ENCODE data around the gene CNIH1. TPM values are rescaled to one million over a fixed set of nuclear protein-coding genes. Genes with fewer than 3 reads are reported as not detected.

The CNIH1 gene
- total RNA-seq, 2 donors from 2014 or later, result 128 to 142 TPM

DNA sequence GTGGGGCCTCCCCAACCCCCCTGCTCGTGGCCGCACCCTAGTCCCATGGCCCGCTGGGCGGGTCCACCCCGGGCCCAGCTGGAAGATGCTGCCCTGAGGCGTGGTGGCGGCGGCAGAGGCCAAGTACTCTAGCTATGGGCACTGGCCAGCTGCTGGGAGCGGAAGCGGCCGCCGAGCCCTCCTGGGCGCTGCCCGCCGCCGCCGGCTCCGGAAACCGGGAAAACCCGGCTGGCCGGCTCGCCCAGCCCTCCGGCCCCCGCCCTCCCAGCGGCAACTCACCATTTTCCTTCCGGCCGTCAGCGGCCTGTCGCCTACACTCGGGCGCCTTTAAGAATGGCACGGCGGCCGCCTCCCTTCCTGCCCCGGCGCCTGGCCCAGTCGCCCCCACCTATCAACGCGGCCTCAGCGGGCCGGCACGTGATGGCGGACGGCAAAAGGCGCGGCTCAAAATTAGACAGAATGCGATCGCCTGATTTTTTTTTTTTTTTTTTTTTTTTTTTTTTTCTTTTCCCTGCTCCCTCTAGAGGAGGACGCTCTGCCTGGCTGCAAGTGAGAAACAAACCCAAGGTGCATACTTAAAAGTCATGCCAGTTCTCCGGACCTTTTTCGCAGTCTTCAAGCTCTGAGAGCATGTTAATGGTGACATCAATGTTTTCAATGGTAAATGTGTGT, 47.6 kb upstream of the CNIH1 start, which contains the start of gene GMFB:
Gene GMFB (minus strand): TSS at position 335 of the 672 bp plus-strand sequence. CDS start 53 bp downstream, at position 282.
- peak; percentile 21 for TF ChIP-seq CTCF (IDR thresholded peaks at IDR 0.05)
- Histone ChIP-seq H3K27ac (peak within 1 kb of the TSS; percentile 88 to 97), H3K4me3 (peak within 1 kb of the TSS; percentile 98)

DNA sequence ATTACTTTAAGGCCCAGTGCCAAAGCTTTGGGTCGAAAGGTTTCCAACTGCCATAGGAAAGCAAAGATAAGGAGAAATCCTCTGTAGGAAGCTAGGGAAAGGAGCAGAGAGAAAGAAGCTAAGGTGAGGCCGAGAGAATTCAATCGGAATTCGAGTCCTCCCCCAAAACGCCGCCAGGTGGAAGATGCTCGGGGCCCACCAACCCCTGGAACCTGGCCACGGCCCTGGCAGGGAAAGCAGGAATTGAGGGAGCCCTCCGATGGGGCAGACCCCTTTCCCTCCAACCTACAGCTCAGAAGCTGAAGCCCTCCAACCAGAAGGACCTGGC, 47.1 kb upstream of the CNIH1 start:
- DNase-seq (ENCODE audit: low spot score) (no peak), ATAC-seq (ENCODE audit: insufficient number of reproducible peaks, low FRiP score, low read depth) (no peak)
- Histone ChIP-seq H3K4me3 (peak overlapping the region; percentile 98), H3K4me1 (ENCODE audit: control insufficient read depth in 1 of 2, low read depth in 2 of 2) (peaks cover 15 to 31% of the 10 kb centered on the region in 2 donors), H3K27ac (peak overlapping the region; percentile 88 to 97), H3K27me3 (replicated peaks; ENCODE audit: insufficient read depth) (no peaks in the 10 kb centered on the region), H3K36me3 (peaks cover under 1% of the 10 kb centered on the region), H3K9me3 (no peaks in the 10 kb centered on the region)
- no peak for TF ChIP-seq CTCF (IDR thresholded peaks at IDR 0.05)

More for the DNA sequence above, 47.6 kb upstream of the CNIH1 start, which contains the start of gene GMFB:
- no peaks in the 10 kb centered on the region for H3K9me3 ChIP-seq
- DNase-seq (ENCODE audit: low spot score) (peak; percentile 74), ATAC-seq (ENCODE audit: insufficient number of reproducible peaks, low FRiP score, low read depth) (peak; percentile 99)
- H3K4me1 ChIP-seq (ENCODE audit: control insufficient read depth in 1 of 2, low read depth in 2 of 2), result peaks cover 15 to 31% of the 10 kb centered on the region in 2 donors
- no peaks in the 10 kb centered on the region for H3K27me3 ChIP-seq (replicated peaks; ENCODE audit: insufficient read depth)
- H3K36me3 ChIP-seq, result no peaks in the 10 kb centered on the region

GRCh38 chr14:54487771-54488170, 46.6 kb upstream of the CNIH1 start:
- ATAC-seq (ENCODE audit: insufficient number of reproducible peaks, low FRiP score, low read depth), result no peak

DNA sequence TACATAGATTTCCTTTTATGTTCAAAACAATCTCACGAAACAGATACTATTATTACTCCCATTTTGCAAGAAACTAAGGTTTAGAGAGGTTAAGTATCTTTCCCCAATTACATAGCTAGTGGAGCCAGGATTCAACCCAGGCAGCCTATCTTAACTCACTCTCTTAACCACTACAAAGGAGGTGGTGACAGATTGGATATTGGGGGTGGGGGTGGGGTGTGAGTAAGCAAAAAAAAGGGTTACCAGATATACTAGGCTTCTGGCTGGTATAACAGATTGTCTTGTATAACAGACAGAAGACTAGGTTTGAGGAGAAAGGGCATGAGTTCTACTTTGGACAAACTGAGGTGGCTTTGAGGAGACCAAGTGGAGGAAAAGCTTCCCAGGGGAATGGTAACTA, 45.5 kb upstream of the CNIH1 start:
- ATAC-seq (ENCODE audit: insufficient number of reproducible peaks, low FRiP score, low read depth) (no peak), DNase-seq (ENCODE audit: low spot score) (no peak)
- H3K36me3 ChIP-seq, result peaks cover 5% of the 10 kb centered on the region
- H3K27ac ChIP-seq, result no peak overlapping the region
- no peaks in the 10 kb centered on the region for H3K27me3 ChIP-seq (replicated peaks; ENCODE audit: insufficient read depth)
- H3K9me3 ChIP-seq, result no peaks in the 10 kb centered on the region
- no peak overlapping the region for H3K4me3 ChIP-seq
- H3K4me1 ChIP-seq (ENCODE audit: control insufficient read depth in 1 of 2, low read depth in 2 of 2), result peaks cover 15 to 31% of the 10 kb centered on the region in 2 donors
- no peak for TF ChIP-seq CTCF (IDR thresholded peaks at IDR 0.05)

More at GRCh38 chr14:54487771-54488170, 46.6 kb upstream of the CNIH1 start:
- Histone ChIP-seq H3K9me3 (no peaks in the 10 kb centered on the region), H3K27me3 (replicated peaks; ENCODE audit: insufficient read depth) (no peaks in the 10 kb centered on the region), H3K36me3 (peaks cover 5% of the 10 kb centered on the region), H3K4me1 (ENCODE audit: control insufficient read depth in 1 of 2, low read depth in 2 of 2) (peaks cover 15 to 31% of the 10 kb centered on the region in 2 donors), H3K4me3 (peak overlapping the region; percentile 98), H3K27ac (peak overlapping the region; percentile 88 to 97)
- TF ChIP-seq CTCF (IDR thresholded peaks at IDR 0.05), result no peak
- DNase-seq (ENCODE audit: low spot score), result no peak

- no peak for TF ChIP-seq CTCF (IDR thresholded peaks at IDR 0.05)
Measured at GRCh38 chr14:54483846-54484245, 42.7 kb upstream of the CNIH1 start.

More at GRCh38 chr14:54483846-54484245, 42.7 kb upstream of the CNIH1 start:
- no peak overlapping the region for H3K27ac ChIP-seq
- DNase-seq (ENCODE audit: low spot score) (no peak), ATAC-seq (ENCODE audit: insufficient number of reproducible peaks, low FRiP score, low read depth) (no peak)
- H3K9me3 ChIP-seq, result no peaks in the 10 kb centered on the region
- H3K4me1 ChIP-seq (ENCODE audit: control insufficient read depth in 1 of 2, low read depth in 2 of 2), result peaks cover 11 to 25% of the 10 kb centered on the region in 2 donors
- H3K36me3 ChIP-seq, result peaks cover 5% of the 10 kb centered on the region
- H3K27me3 ChIP-seq (replicated peaks; ENCODE audit: insufficient read depth), result no peaks in the 10 kb centered on the region
- no peak overlapping the region for H3K4me3 ChIP-seq
